ENCODE results near the gene GLI3.

The GLI3 gene

GRCh38 chr7:42064534-42064933 lies 172.5 kb downstream of the GLI3 start:
- H3K4me1 Mint-ChIP-seq = no peaks in the 10 kb centered on the region
- no peak overlapping the region for H3K27ac Mint-ChIP-seq

GRCh38 chr7:42059275-42059674 lies 177.7 kb downstream of the GLI3 start:
- no peaks in the 10 kb centered on the region for H3K9me3 Mint-ChIP-seq
- H3K36me3 Mint-ChIP-seq = no peaks in the 10 kb centered on the region
- no peak overlapping the region for H3K4me3 Mint-ChIP-seq
- H3K4me1 Mint-ChIP-seq = no peaks in the 10 kb centered on the region
- H3K27ac Mint-ChIP-seq = no peak overlapping the region
- no peaks in the 10 kb centered on the region for H3K27me3 Mint-ChIP-seq

More at GRCh38 chr7:42064534-42064933, 172.5 kb downstream of the GLI3 start:
- H3K27me3 Mint-ChIP-seq = peaks cover 2% of the 10 kb centered on the region
- H3K9me3 Mint-ChIP-seq = no peaks in the 10 kb centered on the region
- no peak overlapping the region for H3K4me3 Mint-ChIP-seq
- H3K36me3 Mint-ChIP-seq = no peaks in the 10 kb centered on the region

DNA sequence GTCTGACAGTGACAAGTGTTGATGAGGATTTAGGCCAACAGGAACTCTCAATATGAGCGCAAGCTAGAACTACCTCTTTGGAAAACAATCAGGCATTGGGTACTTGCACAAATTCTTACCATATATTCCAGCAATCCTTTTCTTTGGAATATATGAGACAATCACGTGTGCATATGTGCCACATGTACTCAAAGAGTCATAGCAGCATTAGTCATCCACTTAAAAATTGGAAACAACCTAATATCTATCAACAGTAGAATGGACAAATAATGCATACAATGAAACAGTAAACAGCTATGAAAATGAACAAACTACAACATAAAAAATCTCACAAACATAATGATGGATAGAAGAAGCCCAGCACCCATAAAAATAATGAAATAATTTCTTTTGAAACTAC lies 179.7 kb downstream of the GLI3 start:
- Mint-ChIP-seq H3K9me3 (no peaks in the 10 kb centered on the region), H3K27ac (no peak overlapping the region), H3K27me3 (peaks cover 2% of the 10 kb centered on the region), H3K36me3 (no peaks in the 10 kb centered on the region), H3K4me3 (no peak overlapping the region), H3K4me1 (no peaks in the 10 kb centered on the region)

- Mint-ChIP-seq H3K27ac (no peak overlapping the region), H3K27me3 (peaks cover 2% of the 10 kb centered on the region), H3K4me1 (no peaks in the 10 kb centered on the region), H3K9me3 (no peaks in the 10 kb centered on the region), H3K36me3 (no peaks in the 10 kb centered on the region), H3K4me3 (no peak overlapping the region)
These were observed 181.8 kb downstream of the GLI3 start for GRCh38 chr7:42055171-42055570.

DNA sequence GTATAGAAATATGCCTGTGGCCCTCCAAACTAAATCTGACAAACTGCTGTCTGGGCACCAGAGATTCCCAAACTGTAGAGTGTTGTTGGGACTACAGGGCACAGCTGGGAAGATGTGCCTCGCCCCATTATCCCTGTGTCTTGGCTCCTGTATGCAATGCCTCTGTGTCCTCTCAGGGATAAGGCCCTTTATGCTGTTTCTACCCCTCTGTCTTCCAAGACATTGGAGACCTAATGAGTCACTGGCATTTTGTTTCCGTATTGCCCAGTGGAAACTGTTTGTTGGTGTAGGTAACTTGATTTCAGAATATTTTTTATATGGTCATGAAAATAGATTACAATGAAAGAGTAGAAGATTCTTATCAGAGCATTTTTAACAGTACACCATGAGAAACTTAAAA lies 183.2 kb downstream of the GLI3 start:
- Mint-ChIP-seq H3K27ac (no peak overlapping the region), H3K36me3 (no peaks in the 10 kb centered on the region), H3K4me3 (no peak overlapping the region), H3K9me3 (no peaks in the 10 kb centered on the region), H3K4me1 (no peaks in the 10 kb centered on the region), H3K27me3 (peaks cover 3% of the 10 kb centered on the region)

- H3K27me3 Mint-ChIP-seq = peaks cover 4% of the 10 kb centered on the region
- H3K4me1 Mint-ChIP-seq = no peaks in the 10 kb centered on the region
- no peak overlapping the region for H3K27ac Mint-ChIP-seq
- no peaks in the 10 kb centered on the region for H3K36me3 Mint-ChIP-seq
- no peak overlapping the region for H3K4me3 Mint-ChIP-seq
- H3K9me3 Mint-ChIP-seq = no peaks in the 10 kb centered on the region
These were observed 187.2 kb downstream of the GLI3 start for GRCh38 chr7:42049761-42050160.

DNA sequence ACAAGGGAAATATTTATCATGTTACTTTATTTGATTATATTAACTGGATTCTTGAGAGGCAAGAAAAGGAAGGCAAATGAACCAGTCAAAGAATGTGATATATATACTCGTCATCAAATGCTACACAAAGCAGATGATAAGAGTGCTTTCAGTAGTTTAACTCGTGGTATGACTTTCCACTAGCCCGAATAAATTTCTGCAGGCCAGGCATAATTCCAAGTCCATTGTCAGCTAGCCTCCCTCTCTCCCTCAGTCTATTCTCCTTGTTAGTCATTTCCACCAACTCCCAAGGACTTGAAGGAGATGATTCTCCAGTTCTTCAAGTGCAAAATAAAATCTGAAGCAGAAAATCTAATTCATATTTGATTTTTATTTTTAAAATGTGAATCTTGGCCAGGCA lies 190.5 kb downstream of the GLI3 start:
- H3K27me3 Mint-ChIP-seq = peaks cover 5% of the 10 kb centered on the region
- H3K4me3 Mint-ChIP-seq = no peak overlapping the region
- H3K4me1 Mint-ChIP-seq = no peaks in the 10 kb centered on the region
- no peak overlapping the region for H3K27ac Mint-ChIP-seq
- no peaks in the 10 kb centered on the region for H3K36me3 Mint-ChIP-seq
- no peaks in the 10 kb centered on the region for H3K9me3 Mint-ChIP-seq

- Mint-ChIP-seq H3K27ac (no peak overlapping the region), H3K36me3 (no peaks in the 10 kb centered on the region), H3K9me3 (no peaks in the 10 kb centered on the region), H3K4me1 (no peaks in the 10 kb centered on the region), H3K27me3 (peaks cover 5% of the 10 kb centered on the region), H3K4me3 (no peak overlapping the region)
These were observed 191.0 kb downstream of the GLI3 start for GRCh38 chr7:42045961-42046360.

DNA sequence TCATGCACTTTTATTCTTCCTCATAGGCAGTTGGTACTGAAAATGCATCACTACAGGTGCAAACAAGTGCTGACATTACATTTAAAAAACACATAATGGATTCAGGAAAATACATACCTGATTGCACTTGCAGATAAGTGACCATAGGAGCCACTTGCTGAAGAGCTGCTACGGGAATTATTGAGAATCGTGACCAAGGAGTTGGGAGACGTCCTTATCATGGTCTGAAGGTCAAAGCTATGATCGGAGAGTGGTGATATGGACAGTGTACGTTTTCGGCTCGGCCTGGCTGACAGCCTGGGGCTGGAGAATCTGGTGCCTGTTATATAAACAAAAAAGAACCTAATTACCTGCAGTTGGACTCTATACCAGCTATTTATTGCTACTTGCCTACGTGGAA lies 197.1 kb downstream of the GLI3 start:
- Mint-ChIP-seq H3K27me3 (peaks cover 3% of the 10 kb centered on the region), H3K36me3 (no peaks in the 10 kb centered on the region), H3K27ac (no peak overlapping the region), H3K4me3 (no peak overlapping the region), H3K4me1 (no peaks in the 10 kb centered on the region), H3K9me3 (no peaks in the 10 kb centered on the region)

GRCh38 chr7:42035210-42035609 lies 201.8 kb downstream of the GLI3 start:
- H3K4me3 Mint-ChIP-seq = no peak overlapping the region
- H3K4me1 Mint-ChIP-seq = no peaks in the 10 kb centered on the region
- H3K36me3 Mint-ChIP-seq = no peaks in the 10 kb centered on the region
- H3K9me3 Mint-ChIP-seq = no peaks in the 10 kb centered on the region
- no peaks in the 10 kb centered on the region for H3K27me3 Mint-ChIP-seq
- no peak overlapping the region for H3K27ac Mint-ChIP-seq

- H3K4me1 Mint-ChIP-seq = no peaks in the 10 kb centered on the region
- H3K9me3 Mint-ChIP-seq = no peaks in the 10 kb centered on the region
- no peak overlapping the region for H3K27ac Mint-ChIP-seq
- no peaks in the 10 kb centered on the region for H3K27me3 Mint-ChIP-seq
- H3K36me3 Mint-ChIP-seq = no peaks in the 10 kb centered on the region
- H3K4me3 Mint-ChIP-seq = no peak overlapping the region
These were observed 203.5 kb downstream of the GLI3 start for GRCh38 chr7:42033480-42033879.

- Mint-ChIP-seq H3K27ac (no peak overlapping the region), H3K9me3 (no peaks in the 10 kb centered on the region), H3K36me3 (no peaks in the 10 kb centered on the region), H3K4me3 (no peak overlapping the region), H3K27me3 (no peaks in the 10 kb centered on the region), H3K4me1 (no peaks in the 10 kb centered on the region)
These were observed 207.6 kb downstream of the GLI3 start for GRCh38 chr7:42029405-42029804.

DNA sequence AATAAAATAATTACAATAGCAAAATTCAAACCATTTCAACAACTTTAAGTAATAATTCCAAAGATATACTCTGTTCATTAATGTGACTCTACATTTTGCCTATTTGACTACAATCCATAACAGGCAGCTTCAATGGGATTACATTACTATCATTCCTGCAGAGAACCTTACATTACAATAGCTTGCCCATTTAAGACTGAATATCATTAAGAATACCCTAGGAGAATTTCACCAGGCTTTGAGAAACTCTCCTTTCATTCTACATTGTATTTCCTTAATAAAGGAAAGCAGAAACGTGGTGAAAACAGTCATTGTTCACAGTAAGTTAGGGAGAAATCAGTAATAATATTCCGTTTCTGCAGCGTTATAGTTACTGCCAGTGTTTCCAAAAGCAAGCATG lies 209.5 kb downstream of the GLI3 start:
- Mint-ChIP-seq H3K27ac (no peak overlapping the region), H3K4me3 (no peak overlapping the region), H3K9me3 (no peaks in the 10 kb centered on the region), H3K4me1 (no peaks in the 10 kb centered on the region), H3K27me3 (no peaks in the 10 kb centered on the region), H3K36me3 (no peaks in the 10 kb centered on the region)

GRCh38 chr7:42026622-42027197 lies 210.3 kb downstream of the GLI3 start:
- Mint-ChIP-seq H3K27ac (no peak overlapping the region), H3K27me3 (no peaks in the 10 kb centered on the region), H3K4me1 (no peaks in the 10 kb centered on the region), H3K4me3 (no peak overlapping the region), H3K9me3 (no peaks in the 10 kb centered on the region), H3K36me3 (no peaks in the 10 kb centered on the region)

GRCh38 chr7:42025635-42026375 lies 211.2 kb downstream of the GLI3 start:
- Mint-ChIP-seq H3K4me1 (no peaks in the 10 kb centered on the region), H3K9me3 (no peaks in the 10 kb centered on the region), H3K27ac (no peak overlapping the region), H3K36me3 (no peaks in the 10 kb centered on the region), H3K27me3 (no peaks in the 10 kb centered on the region), H3K4me3 (no peak overlapping the region)

- H3K27ac Mint-ChIP-seq = no peak overlapping the region
- no peaks in the 10 kb centered on the region for H3K27me3 Mint-ChIP-seq
- H3K4me1 Mint-ChIP-seq = no peaks in the 10 kb centered on the region
- no peak overlapping the region for H3K4me3 Mint-ChIP-seq
- H3K36me3 Mint-ChIP-seq = no peaks in the 10 kb centered on the region
- H3K9me3 Mint-ChIP-seq = no peaks in the 10 kb centered on the region
These were observed 212.5 kb downstream of the GLI3 start for GRCh38 chr7:42024537-42024936.

- no peaks in the 10 kb centered on the region for H3K36me3 Mint-ChIP-seq
- no peaks in the 10 kb centered on the region for H3K4me1 Mint-ChIP-seq
- H3K27ac Mint-ChIP-seq = no peak overlapping the region
- no peak overlapping the region for H3K4me3 Mint-ChIP-seq
- H3K27me3 Mint-ChIP-seq = peaks cover 3% of the 10 kb centered on the region
- H3K9me3 Mint-ChIP-seq = no peaks in the 10 kb centered on the region
These were observed 213.7 kb downstream of the GLI3 start for GRCh38 chr7:42023262-42023661.

Data from activated naive CD4-positive, alpha-beta T cell treated with anti-CD3 and anti-CD28 coated beads, Interleukin-2, amount 50 U/mL, for 24 hours (primary cell).